ENCODE results near the gene SLMAP.

DNA sequence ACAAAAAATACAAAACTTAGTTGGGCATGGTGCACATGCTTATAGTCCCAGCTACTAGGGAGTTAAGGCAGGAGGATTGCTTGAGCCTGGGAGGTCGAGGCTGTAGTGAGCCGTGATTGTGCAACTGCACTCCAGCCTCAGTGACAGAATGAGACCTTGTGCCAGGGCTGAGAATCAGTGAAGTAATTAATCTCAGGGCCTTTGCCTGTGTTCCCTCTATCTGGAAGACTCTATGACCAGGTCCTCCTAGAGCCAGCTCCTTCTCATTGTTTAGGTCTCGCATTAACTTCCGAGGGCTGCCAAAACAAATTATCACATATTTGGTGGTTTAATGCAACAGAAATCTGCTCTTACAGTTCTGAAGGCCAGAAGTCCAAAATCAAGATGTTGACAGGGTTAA, 210.7 kb downstream of the SLMAP start:
- TF ChIP-seq CTCF (IDR thresholded peaks at IDR 0.05) (no peak), EP300 (IDR thresholded peaks at IDR 0.05) (no peak), MAFK (IDR thresholded peaks at IDR 0.05; ENCODE audit: partially characterized antibody) (no peak), PHF8 (IDR thresholded peaks at IDR 0.05; ENCODE audit: borderline replicate concordance, low read depth) (no peak), CBX2 (IDR thresholded peaks at IDR 0.05; ENCODE audit: borderline replicate concordance, low read depth) (no peak), POLR2A (IDR thresholded peaks at IDR 0.05; ENCODE audit: low read length) (no peak), KDM1A (IDR thresholded peaks at IDR 0.05; ENCODE audit: low read depth) (no peak), FOXS1 (CRISPR knock-in tag; IDR thresholded peaks at IDR 0.05) (no peak), USF2 (IDR thresholded peaks at IDR 0.05) (no peak), GATA3 (IDR thresholded peaks at IDR 0.05; ENCODE audit: borderline replicate concordance) (no peak), NR3C1 (IDR thresholded peaks at IDR 0.05) (no peak)
